Subcutaneous adipose tissue (tissue), 4 donors: ENCODE measurements around the gene NAV3. TPM values are rescaled to one million over a fixed set of nuclear protein-coding genes. Genes with fewer than 3 reads are reported as not detected.

Experiments
- total RNA-seq, 4 donors: library from RNA; depleted of rRNA; stranded (reverse); fragments of >200 nt; gene quantifications; one replicate each; pipeline ENCODE4 v1.1.0, GENCODE V29; 2016
- TF ChIP-seq, protein P1 (sequence below): fragments of 450-650 bp; IDR thresholded peaks from one replicate; pipeline ENCODE4 v1.5.1; 2016; ENCODE audit warnings: low read depth, mild to moderate bottlenecking, control low read depth, antibody characterized with exemption, moderate library complexity

Gene NAV3
- total RNA-seq, 4 donors from 2014 or later, result 9.3 to 36.6 (median 20.6) TPM

DNA sequence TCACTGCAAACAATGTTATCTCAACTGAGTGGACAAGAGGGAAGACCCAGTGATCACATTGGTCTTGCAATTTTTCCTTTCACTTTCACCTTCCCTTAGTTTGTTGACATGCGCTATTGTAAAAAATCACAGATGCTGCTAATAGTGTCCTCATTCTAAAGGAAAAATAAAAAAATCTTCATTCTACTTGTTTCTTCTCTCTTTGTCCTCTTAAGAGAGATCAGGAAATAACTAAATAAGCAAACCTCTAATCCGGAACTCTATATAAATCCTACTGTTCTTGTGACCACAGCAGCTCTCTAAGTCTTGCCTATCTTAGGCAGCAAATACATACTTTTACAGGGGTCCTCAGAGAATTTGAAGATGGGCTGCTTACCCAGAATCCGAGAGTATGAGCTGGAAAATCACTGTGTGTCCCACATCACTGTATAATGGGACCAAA lies 257.7 kb downstream of the NAV3 start:
- TF ChIP-seq, protein P1, sequence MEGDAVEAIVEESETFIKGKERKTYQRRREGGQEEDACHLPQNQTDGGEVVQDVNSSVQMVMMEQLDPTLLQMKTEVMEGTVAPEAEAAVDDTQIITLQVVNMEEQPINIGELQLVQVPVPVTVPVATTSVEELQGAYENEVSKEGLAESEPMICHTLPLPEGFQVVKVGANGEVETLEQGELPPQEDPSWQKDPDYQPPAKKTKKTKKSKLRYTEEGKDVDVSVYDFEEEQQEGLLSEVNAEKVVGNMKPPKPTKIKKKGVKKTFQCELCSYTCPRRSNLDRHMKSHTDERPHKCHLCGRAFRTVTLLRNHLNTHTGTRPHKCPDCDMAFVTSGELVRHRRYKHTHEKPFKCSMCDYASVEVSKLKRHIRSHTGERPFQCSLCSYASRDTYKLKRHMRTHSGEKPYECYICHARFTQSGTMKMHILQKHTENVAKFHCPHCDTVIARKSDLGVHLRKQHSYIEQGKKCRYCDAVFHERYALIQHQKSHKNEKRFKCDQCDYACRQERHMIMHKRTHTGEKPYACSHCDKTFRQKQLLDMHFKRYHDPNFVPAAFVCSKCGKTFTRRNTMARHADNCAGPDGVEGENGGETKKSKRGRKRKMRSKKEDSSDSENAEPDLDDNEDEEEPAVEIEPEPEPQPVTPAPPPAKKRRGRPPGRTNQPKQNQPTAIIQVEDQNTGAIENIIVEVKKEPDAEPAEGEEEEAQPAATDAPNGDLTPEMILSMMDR, result no peak

DNA sequence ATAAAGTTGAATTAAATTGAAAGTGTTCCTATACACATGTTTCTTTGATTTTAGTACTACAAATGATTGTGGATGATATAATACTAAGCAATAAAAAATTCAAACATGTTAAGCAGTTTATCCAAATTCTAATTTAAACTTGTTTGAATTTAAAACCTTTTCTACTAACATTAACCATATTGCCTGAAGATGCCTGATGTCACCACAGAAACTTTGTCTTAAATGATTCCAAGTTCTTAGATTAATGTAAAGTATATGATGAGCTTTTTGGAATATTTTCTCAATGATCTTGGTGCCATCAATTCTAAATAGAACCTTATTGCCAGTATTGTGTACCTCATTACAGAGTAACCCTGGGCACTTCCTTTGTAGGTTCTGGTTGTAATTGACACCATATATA lies 259.6 kb downstream of the NAV3 start:
- TF ChIP-seq, protein P1, result no peak

DNA sequence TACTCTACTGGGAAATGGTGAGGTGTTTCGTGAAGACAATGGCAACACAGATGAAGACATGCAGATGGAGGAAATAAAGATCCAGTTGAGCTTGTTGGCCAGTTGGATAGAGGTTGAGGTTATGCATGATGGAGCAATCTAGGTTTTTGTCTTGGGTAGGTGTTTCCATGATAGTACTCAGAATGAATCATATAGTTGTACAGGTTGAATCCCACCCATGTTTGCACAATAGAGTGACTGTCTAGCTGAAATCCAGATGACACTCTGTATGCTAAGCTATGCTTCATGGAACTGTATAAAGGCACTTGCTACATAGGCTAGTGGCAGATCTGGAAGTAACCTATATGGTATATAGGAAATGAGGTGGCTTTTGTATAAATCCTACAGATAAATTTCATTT lies 264.9 kb downstream of the NAV3 start:
- TF ChIP-seq, protein P1, result no peak

DNA sequence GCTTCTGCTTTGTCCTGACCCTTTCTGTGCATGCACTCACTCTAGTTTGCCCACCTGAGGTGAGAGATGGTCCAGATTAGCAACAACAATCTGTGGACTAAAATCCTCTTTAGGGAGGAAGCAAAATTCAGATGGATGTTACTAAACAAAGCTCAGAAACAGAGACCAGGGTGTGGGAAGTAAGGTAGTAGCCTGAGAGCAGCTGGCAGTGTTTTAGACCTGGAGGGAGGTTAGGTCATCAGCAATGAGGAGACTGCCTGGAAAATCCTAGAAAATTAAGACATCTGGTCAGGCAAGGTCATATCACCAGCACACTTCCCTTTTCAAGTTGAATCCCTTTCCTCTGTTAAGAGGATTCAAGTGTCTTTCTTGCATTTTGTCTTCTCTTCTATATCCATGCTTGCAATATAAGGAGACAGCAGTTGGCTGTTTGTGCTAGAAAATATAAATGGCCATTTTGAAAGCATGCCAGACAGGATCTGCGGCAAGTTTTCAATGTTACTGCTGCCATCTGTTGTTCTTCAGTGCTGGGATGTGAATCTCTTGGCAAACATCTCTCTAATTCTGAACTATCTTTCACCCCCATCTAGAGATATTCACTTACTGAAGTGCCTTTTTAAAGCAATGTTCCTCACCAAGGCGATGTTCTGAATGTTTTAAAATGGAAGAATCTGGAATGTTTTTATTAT lies 266.4 kb downstream of the NAV3 start:
- TF ChIP-seq, protein P1, result no peak

DNA sequence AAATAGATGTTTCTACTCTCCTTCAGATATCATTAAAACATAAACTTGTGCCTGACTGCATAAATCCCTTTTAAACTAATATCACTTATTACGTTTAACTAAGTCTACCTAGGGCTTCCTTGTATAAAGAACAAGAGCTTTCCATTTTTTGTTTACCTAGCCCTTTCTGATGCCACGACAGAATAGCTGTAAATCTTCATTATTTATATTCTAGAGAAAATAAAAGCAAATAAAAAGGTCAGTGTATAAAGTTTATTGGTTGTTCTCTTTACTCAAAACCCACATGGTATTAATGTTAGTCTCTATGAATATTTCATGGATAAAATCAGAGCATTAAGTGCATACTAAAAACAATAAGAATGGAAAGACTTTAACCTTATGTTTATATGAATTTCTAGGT lies 269.1 kb downstream of the NAV3 start:
- TF ChIP-seq, protein P1, result no peak

DNA sequence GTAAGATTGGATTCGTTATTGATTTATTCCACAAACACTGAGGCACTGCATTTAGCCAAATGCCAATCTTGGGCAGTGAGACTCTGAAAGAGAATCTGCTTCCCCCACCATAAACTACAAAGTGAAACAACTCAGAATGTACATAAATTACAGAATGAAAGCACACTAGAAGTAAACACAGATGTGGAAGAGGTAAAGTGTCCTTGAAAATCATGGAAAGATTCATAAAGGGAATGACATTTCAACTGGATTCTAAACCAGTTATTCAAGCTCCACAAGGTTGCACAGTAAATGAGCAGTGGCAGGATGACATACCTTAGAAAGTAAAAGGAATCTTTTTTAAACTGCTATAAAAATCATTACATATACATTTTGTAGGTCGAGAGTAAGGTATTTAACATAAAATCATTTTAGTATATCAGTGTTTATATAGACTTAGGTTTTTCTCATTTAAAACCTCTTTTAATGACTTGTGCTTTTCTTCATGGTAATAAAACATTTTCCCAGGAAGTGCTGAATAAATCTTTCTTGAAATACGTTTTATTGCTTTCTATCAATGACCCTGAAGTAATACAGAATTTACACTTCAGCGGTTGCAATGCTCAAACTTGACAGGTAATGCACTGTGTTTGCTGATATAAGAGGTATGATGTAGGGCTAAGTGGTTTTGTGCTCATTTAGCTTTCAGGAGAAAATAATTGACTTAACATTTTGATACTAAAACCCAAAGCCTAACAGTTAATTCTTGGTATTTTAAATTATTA lies 270.6 kb downstream of the NAV3 start:
- TF ChIP-seq, protein P1, result no peak

DNA sequence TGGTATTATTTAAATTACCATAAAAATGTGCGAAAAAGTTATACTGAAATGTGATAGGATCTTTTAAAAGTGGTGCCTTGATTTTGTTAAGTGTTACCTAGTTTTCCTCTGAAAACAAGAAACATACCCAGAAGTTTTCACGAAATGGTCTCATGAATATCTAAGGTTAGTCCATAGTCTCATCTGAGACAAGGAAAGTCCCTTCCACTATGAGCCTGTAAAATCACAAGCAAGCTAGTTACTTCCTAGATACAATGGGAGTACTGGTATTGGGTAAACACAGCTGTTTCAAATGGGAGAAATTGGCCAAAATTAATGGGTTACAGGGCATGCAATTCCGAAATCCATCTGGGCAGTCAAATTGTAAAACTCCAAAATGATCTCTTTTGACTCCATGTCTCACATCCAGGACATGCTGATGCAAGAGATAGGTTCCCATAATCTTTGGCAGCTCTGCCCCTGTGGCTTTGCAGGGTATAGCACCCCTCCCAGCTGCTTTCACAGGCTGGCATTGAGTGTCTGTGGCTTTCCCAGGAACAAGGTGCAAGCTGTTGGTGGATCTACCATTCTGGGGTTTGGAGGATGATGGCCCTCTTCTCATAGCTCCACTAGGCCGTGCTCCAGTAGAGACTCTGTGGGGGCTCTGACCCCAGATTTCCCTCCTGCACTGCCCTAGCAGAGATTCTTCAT lies 271.4 kb downstream of the NAV3 start:
- TF ChIP-seq, protein P1, result no peak
